GM19025 (cell line): ENCODE results near the gene TMEM63A.
A peak's percentile ranks its signal among the peaks of the same experiment; 100 is the strongest.
"Not testable (repeated sequence)": the region's sequence is repeated elsewhere in the genome, so short reads cannot be mapped to it uniquely, and the experiment has no call there.

Experiments used
- ATAC-seq: cut with Tn5 transposase; IDR thresholded peaks from one replicate; pipeline ENCODE4 v1.9.1; 2021; ENCODE audit warnings: mild to moderate bottlenecking, low read depth, moderate library complexity; ENCODE audit not compliant: unreplicated experiment

The TMEM63A gene

DNA sequence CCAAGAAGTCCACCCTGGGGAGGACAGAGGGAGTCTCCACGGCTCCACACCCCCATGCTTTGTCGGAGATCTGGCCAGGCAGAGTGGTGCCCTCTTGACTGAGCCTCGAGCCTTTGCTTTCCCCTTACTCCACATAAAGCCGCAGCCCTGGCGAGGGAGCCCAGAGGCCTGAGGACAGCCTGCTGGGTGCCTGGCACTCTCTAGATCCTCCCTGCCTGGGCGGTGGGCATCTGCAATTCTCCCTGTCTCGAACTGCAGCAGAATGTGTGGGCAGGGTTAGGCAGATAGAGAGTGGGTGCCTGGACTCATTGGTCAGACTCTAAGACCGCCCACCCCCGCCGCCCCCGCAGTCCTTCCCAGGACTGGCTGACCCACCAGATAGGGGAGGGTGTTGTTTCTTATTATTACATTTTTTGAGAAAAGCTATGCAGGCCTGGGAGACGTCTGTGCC, 58.3 kb downstream of the TMEM63A start:
- ATAC-seq = no peak

DNA sequence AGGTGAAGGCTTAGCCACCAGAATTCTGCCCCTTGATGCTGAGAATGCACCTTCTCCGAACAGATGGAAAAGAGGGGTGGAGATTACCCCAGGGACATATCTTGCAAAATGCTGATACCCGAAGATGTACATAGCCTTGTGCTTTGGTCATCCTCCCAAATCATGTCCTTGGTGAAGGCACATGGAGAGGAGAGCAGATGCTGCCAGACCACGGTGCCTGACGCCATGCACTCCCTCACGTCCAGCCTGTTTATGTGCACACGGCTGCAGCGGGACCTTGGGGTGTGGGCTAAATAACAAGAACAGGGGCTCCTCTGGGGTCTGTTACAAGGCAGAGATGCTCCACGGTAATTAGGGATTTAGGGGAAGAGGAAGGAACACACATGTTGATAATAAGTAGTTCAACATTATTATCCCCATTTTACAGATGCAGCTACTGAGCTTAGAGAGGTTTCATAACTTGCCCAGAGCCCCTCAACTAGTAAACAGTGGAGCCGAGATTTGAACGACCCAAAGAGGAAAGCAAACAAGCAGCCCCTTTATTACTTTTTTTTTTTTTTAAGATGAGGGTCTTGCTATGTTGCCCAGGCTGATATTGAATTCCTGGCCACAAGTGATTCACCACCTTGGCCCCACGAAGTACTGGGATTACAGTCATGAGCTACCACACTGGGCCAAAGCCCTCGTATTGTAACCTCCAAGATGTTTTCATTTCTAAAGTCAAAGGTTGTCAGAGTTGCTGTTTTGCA, 59.4 kb downstream of the TMEM63A start:
- ATAC-seq = no peak

DNA sequence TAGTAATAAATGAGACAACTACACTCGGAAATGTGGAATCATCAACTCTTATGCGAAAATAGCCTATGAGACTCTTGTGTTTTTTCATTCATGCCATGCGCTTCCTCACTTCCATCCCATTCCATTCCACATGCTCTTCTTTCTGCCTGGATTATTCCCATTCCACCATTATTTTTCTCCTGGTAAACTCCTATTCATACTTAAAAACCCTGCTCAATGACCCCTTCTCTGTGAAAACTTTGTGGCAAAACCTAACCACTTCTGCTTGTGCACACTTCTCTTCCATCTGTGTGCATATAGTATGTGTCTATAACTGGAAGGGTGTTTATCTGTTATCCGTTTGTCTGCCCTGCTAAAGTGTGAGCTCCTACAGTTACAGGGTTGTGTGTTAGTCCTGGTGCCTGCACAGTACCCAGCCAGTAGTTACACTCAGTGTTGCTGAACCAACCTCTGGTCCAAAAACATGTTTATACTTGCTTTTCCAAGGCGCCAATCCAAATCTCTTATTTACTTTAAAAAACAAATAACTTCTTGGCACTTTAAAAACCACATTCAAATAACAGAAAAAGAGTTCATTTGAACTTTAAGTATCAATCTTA, 61.6 kb downstream of the TMEM63A start:
- ATAC-seq = no peak

DNA sequence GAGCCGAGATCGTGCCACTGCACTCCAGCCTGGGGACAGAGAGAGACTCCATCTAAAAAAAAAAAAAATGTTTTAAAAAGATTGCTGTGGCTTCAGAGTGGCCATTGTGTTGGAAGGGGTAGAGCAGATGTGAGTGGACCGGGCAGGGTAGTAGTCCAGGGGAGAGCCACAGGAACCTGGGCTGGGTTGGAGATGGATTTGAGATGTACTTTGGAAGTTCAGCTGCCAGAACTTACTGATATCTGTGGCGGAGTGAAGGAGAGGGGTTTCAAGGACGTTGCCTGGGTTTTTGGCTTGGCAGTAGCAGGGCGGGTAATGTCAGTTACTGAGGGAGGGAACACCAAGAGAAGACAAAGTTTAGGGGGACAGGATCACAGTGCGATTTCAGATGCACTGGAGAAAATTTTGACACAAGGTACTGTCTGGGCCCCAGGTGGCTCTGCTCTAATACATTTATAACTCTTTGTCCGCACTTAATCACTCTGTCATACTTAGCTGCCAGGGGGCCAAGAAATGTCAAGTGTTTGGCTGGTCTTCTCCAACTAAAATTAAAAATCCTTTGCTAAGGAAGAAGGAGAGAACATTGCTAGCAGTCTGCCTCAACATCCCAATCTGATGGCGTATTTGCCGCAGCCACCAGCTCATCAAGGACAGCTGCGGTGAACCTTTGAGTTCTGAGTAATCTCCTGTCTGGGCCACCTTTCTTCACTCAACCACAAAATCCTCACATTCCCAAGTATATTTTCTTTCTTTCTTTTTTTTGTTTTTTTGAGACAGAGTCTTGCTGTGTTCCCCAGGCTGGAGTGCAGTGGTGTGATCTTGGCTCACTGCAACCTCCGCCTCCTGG, 62.6 kb downstream of the TMEM63A start:
- no peak for ATAC-seq

DNA sequence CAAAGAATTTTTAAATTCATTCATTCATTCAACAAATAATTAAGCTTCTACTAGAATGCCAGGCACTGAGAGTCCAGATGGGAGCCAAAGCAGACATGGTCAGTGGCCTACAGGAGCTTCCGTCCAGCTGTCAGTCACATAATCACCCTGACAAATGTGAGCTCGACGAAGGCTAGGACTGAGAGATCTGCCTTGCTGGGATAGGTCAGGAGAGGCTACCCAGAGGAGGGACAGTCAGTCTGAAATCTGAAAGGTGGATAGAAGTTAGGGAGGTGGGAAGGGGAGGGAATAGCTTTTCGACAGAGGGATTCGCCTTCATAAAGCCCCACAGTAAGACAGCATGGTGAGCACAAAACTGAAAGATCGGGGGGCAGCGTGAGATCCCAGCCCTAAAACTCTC, 64.0 kb downstream of the TMEM63A start:
- ATAC-seq = no peak

DNA sequence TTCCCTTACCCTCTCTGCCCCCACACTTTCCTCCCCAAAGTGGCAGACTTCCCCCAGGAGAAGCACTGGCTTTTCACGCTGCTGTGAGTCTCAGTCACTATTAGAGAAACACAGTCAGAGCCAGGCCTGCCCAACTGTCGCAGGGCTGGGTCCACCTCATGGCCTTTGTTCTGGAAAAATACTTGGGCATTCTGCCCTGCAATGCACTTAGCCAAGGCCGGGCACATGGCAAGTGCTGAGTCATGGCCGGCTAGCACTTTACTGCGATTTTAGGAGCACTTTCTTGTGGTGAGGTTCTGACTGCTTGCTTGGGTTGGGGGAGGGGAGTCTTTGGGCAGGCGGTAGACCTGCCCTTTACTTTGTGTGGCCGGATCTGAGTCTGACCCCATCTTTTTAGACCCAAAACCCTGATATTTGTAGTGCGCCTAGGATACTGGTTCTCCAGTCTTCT, 64.5 kb downstream of the TMEM63A start:
- ATAC-seq = no peak

DNA sequence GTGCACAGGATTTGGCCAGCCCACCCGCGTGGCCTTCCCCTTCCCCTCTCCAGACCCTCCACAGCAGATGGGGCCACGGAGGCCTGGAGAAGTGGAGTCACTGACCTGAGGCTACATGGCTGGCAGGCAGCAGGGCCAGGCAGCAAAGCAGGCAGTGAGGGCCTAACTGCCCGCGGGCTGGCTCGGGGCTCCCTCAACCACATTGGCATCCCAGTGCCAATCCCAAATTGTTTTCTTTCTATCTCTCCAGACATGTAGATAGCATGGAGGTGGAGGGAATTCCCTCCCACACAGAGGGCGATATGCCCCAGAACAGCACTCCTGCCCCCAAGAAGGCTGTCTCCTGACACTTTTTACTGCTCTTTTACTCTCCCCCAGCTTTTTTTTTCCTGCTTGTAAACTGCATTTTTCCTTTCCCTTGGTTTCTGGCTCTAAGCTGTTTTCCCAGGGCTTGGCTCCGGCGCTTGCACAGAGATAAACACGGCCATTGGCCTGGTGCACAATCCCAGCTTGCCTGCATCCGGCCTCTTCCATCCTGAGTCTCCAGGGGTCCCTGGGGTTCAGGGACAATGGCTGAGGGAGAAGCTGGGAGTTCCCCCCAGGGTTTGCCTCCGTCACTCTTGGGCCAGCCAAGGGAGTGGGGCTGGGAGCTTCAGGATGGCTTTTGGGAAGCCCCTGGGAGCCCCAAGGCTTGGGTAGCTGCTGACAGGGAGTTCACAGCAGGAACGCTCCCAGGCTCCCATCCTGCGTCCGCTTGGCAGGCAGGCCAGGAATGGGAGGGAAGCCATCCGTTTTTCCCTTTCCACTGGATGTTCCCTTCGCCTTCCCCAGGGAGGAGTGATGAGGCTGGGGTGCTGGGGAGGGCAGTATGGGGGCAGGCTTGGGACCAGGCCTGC, 65.3 kb downstream of the TMEM63A start:
- no peak for ATAC-seq

DNA sequence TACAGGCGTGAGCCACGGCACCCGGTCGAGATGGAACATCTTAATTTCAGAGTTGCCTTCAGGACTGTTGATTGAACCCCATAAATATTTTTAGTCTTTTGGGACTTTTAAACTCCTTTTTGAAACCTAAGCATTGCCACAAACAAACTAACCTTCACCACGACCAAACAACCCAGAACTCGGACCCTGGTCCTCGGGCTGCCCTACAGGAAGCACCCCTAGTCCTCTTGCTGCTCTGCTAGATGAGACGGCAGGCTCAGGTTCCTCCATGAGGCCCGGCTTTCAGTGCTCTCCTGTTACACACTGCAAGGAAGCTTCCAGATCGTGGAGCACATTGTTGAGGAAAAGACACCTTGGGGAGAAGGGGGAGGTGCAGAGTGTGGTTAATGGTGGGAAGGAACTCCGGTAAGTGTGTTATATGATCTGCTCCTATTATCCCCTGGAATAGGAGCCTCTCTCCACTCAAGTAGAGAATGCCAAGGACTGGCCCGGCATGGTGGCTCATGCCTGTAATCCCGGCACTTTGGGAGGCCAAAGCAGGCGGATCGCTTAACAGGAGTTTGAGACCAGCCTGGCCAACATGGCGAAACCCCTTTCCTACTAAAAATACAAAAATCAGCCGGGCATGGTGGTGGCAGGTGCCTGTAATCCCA, 66.5 kb downstream of the TMEM63A start:
- ATAC-seq = no peak

DNA sequence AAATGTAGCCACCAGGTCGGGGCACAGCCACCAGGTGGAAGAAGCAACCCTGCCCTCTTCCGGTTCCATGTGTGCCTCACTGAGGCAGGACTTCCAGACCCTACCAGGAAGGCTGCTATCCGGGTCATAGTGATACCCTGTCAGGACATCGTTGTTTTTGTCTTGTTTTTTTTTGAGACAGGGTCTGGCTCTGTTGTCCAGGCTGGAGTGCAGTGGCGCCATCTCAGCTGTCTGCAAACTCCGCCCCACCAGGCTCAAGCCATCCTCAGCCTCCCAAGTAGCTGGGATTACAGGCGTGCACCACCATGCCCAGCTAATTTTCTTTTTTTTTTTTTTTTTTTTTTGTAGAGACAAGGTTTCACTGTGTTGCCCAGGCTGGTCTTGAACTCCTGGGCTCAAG, 67.1 kb downstream of the TMEM63A start:
- ATAC-seq = not testable (repeated sequence)

DNA sequence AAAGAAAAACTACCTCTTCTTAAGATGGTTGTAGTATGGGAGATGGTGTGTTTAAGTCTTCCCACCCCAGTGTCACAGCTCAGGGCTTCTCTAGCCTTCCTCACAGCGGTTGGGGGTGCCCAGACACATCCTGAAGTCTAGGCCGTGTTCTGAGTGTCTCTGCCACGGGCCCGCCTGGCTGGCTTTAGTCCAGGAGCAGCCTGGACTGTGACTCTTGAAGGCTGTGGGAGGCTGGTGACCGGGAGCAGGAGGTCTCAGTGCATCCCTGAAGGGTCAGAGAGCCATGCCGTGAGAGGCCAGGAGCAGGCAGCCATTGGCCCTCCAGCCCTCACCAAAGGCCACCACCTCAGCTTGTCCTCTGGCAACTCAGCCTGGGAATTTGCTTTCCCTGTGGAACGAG, 67.8 kb downstream of the TMEM63A start:
- ATAC-seq = no peak

DNA sequence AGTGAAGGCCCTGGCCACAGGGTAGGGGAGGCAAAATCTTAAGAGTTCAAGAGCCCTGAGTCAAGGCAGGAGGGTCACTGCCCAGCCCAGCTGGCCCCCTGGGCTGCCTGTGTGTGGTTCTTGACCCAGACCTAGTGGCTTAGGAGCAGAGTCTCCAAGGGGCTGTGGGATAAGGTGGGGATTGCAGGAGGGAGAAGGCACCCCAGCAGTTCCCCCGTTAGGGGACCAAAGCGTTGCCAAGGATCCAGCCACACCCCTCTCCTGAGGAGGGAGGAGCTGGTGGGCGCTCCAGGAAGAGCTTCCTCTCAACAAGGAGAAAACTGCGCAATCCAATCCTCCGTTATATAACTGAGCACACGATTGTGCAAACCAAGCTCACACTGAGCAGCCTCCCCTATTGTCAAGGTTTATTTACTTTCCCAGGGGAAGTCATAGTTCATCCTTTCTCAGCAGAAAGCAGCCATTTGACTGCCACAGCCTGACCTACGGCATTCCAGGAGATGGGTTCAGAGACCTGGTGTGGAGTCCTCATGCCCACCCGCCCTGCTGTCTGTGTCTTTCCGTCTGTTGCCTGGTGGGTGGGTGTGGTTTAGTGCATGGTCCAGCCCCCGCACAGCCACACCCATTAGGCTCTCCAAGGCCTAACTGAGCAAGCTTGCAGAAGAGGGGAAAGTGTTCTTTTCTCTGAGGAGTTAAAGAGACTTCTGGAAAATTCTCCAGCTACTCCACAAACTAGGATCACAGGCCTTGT, 68.8 kb downstream of the TMEM63A start:
- no peak for ATAC-seq

DNA sequence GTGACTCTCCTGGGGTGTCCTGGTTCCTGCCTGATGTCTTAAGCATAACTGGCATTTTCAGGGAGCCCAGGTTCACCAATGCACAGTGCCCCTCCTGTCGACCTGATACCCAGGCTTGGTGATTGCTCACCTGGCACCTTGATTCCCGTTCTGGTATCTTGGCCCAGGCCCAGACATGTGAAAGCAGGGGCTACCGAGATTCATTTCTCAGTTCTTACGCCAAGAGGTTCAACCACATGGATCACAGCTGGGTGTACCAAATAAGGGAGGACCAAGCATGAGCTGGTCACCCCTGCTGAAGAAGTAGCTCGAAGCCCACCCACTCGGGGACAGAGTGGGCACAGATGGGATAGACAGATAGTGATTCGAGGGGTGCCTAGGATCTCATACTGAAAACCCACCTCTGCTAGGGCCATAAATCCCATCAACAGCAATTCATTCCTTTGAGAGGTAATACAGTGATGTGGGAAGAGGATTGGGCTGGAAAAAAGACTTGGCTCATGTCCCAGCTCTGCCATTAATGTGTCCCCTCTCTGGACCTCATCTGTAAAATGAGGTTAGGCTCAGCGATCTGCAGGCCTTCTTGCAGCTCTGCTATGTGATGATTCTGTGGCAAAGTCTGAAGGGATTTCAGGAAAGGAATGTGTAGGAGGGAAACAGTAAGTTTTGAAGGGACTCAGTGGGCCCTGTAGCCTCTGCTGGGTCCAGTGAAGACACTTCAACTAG, 69.5 kb downstream of the TMEM63A start:
- no peak for ATAC-seq

DNA sequence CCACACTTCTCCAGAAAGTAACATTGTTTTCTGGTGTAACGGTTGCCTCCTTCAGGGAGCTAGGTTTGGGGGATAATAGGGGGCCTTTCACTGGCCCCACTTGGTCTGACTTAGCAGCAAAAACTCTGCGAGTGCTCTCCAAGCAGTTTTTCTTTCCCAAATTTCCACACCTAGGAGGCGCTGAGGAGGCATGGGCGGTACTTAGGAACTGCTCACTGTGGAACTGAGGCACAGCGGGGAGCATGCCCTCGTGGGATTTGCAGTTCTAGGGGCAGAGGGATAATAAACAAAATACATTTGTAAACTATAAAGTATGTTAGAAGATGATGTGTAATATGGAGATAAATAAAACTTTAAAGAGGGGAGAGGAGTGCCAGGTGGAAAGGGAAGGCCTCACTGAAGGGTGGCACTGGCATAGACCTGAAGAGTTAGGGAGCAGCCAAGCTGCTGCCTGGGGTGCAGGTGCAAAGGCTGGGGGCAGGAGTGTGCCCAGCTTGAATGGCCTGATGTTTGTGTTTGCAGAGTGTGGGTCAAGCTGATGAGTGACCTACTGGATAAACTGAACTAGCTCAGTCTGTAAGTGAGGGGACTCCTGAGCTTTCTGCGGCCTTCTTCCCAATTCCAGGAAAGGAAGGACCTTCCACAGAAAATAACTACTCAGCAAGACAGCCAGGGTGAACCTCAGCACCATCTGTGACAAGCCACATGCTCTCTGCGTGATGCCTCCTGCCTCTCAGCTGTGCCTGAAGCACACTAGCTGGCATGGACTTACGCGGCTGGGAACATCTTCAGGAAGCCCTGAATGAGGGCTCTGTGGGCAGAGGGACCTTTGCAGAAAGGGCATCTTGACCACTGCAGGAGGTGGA, 70.3 kb downstream of the TMEM63A start:
- no peak for ATAC-seq

DNA sequence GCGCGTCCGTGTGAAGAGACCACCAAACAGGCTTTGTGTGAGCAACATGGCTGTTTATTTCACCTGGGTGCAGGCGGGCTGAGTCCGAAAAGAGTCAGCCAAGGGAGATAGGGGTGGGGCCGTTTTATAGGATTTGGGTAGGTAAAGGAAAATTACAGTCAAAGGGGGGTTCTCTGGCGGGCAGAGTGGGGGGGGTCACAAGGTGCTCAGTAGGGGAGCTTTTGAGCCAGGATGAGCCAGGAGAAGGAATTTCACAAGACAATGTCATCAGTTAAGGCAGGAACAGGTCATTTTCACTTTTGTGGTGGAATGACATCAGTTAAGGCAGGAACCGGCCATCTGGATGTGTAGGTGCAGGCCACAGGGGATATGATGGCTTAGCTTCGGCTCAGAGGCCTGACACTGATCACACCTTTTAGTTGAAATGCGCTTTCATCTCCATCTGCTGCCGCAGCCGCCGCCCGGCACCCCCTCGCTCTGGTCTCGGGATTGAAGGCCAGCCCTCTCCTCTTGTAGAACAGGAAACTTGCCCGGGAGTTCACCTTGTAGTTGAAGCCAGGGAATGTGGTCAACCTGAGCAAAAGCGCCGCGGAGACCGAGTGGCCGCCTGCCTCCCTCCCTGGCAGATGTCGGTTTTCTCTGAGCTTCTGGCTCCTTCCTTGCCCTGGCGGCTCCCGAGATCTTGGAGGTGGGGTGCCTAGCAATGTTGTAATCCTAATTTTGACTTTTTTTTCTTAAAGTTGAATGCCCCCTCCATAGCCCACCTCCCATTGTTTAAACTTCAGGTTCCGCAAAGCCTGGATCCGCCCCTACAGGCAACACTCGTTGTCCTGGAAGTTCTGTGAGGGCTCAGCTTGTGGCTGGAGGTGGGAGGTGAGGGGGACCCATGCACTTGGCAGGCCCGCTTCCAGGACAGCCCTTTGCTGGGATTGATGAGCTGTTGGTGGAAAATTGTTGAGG, 71.3 kb downstream of the TMEM63A start:
- not testable (repeated sequence) for ATAC-seq

DNA sequence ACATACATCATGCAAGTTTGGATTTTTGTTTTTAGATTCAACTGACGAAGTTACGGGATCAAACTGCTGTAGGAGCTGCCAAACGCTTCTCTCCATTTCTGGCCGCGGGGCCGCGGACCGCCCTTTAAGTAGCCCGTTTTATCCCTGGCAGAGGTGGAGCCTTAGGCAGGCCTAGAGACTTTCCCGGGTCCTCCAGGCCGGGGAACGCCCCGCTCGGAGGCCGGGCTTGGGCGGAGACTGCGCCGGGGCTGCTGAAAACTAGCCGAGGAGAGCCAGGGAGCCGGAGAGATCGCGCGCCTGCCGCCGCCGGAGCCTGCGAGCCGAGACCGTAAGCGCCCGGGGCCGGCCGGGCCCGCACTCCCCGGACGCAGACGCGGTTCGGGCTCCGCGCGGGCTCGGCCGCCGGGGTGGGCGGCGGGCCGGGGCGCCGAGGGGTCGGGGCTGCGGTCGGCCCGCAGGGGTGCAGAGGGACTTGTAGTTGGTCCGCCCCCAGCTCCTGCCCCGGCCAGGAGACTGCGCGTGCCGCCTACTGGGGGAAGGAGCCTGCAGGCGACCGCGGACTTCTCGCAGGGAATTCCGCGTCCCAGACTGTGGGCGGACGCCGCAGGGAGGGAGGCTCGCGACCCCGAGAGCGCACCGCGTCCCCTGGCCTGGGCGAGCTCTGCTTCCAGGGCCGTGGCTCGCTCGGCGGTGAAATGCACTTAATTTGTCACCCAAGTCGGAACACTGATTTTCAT, 72.2 kb downstream of the TMEM63A start, which contains the start of gene EPHX1:
EPHX1 (plus strand) TSS at position 283 of the 737 bp plus-strand sequence. CDS start 18,606 bp downstream, outside the sequence.
- peak; percentile 93 for ATAC-seq

DNA sequence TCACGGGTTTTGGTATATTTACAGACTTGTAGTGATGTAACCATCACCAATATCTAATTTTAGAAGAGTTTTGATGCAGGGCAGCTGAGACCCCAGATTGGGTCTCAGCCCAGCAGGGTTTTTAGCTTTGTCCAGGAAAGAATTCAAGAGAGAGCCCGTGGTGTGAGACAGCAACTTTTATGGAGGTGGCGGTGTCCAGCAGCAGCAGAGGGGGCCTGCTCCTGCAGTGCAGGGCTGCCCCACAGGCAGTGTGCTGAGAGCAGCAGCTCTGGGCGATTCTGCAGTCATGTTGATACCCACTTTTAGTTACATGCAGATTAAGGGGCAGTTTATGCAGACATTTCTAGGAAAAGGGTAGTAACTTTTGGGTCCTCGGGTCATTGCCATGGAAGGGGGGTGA, 74.0 kb downstream of the TMEM63A start:
- no peak for ATAC-seq
